ENCODE measurements around the gene OGFR.

- TF ChIP-seq, protein P1, sequence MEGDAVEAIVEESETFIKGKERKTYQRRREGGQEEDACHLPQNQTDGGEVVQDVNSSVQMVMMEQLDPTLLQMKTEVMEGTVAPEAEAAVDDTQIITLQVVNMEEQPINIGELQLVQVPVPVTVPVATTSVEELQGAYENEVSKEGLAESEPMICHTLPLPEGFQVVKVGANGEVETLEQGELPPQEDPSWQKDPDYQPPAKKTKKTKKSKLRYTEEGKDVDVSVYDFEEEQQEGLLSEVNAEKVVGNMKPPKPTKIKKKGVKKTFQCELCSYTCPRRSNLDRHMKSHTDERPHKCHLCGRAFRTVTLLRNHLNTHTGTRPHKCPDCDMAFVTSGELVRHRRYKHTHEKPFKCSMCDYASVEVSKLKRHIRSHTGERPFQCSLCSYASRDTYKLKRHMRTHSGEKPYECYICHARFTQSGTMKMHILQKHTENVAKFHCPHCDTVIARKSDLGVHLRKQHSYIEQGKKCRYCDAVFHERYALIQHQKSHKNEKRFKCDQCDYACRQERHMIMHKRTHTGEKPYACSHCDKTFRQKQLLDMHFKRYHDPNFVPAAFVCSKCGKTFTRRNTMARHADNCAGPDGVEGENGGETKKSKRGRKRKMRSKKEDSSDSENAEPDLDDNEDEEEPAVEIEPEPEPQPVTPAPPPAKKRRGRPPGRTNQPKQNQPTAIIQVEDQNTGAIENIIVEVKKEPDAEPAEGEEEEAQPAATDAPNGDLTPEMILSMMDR (conservative IDR thresholded peaks at IDR 0.05; ENCODE audit: low read depth, low read length), result no peak
- TF ChIP-seq EZH2 (IDR thresholded peaks at IDR 0.05; ENCODE audit: borderline replicate concordance, low read depth, low read length, poor library complexity, severe bottlenecking), result no peak
Measured at GRCh38 chr20:62807444-62808210, 3.0 kb downstream of the OGFR start.
